Testis (tissue), 2 donors: Measurements from ENCODE around the gene GABRR2.

Source experiments
- POLR2A ChIP-seq: fragments of 450-650 bp; IDR thresholded peaks from one replicate; pipeline ENCODE4 v1.6.1; 2017; ENCODE audit warnings: antibody characterized with exemption, mild to moderate bottlenecking, moderate library complexity
- TF ChIP-seq, protein P1 (sequence below), 3 experiments: fragments of 450-650 bp in 2 of 3; fragments of 200-600 bp in 1 of 3; sonication (generic) in 1 of 3; IDR thresholded peaks; one replicate each; pipeline ENCODE4 v1.5.1; 2016 to 2019; ENCODE audit warnings: antibody characterized with exemption in 3 of 3, mild to moderate bottlenecking in 2 of 3, moderate library complexity in 1 of 3

DNA sequence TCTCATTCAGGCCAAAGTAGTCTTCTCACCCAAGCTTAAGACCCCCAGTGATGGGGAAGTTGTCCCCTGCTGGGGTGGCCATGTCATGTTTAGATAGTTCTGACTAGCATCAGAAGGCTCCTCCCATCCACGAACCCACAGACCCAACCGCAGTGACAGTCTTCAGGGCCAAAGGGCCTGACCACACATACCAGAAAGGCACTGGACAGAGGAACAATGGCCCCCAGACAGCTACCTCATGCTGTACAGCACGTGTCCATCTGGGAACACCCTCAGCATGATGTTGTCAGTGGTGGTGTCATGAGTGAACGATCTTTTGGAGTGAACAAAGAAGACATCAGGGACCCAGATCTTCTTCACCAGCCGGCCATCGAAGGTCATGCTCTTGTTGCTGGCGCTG is 46.3 kb downstream of the GABRR2 start:
- TF ChIP-seq, protein P1, sequence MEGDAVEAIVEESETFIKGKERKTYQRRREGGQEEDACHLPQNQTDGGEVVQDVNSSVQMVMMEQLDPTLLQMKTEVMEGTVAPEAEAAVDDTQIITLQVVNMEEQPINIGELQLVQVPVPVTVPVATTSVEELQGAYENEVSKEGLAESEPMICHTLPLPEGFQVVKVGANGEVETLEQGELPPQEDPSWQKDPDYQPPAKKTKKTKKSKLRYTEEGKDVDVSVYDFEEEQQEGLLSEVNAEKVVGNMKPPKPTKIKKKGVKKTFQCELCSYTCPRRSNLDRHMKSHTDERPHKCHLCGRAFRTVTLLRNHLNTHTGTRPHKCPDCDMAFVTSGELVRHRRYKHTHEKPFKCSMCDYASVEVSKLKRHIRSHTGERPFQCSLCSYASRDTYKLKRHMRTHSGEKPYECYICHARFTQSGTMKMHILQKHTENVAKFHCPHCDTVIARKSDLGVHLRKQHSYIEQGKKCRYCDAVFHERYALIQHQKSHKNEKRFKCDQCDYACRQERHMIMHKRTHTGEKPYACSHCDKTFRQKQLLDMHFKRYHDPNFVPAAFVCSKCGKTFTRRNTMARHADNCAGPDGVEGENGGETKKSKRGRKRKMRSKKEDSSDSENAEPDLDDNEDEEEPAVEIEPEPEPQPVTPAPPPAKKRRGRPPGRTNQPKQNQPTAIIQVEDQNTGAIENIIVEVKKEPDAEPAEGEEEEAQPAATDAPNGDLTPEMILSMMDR (IDR thresholded peaks at IDR 0.05): no peak
- TF ChIP-seq POLR2A: no peak
